Neural cell (in vitro differentiated cells): ENCODE measurements around the gene INF2. TPM values are rescaled to one million over a fixed set of nuclear protein-coding genes. Genes with fewer than 3 reads are reported as not detected.

Experiments used
- H2AFZ ChIP-seq: fragments of 200-600, 300-800 bp; sonication (generic), shearing (Covaris generic); 2 replicates; pipeline ENCODE4 v1.6.0; 2014; ENCODE audit warnings: low read depth, mild to moderate bottlenecking, antibody characterized with exemption, low read length, moderate library complexity
- H3F3A ChIP-seq: fragments of 200-600 bp; shearing (Covaris generic); 2 replicates; pipeline ENCODE4 v1.6.1; 2016; ENCODE audit warnings: mild to moderate bottlenecking, moderate library complexity, mixed read lengths, antibody characterized with exemption, low read length; ENCODE audit not compliant: insufficient read depth, poor library complexity, severe bottlenecking
- H3K27ac ChIP-seq: fragments of 200-600, 300-800 bp; sonication (generic), shearing (Covaris generic); 2 replicates; pipeline ENCODE4 v1.5.1; 2014; ENCODE audit warnings: mild to moderate bottlenecking, low read length, moderate library complexity
- H3K27me3 ChIP-seq: fragments of 300-800, 200-600 bp; sonication (generic), shearing (Covaris generic); 2 replicates; pipeline ENCODE4 v1.6.0; 2014; ENCODE audit warnings: mild to moderate bottlenecking, low read depth, low read length, moderate library complexity; ENCODE audit not compliant: insufficient read depth
- H3K36me3 ChIP-seq: fragments of 300-800, 200-600 bp; sonication (generic), shearing (Covaris generic); 2 replicates; pipeline ENCODE4 v1.5.1; 2014; ENCODE audit warnings: mild to moderate bottlenecking, antibody characterized with exemption, low read length, moderate library complexity; ENCODE audit not compliant: insufficient read depth
- H3K4me2 ChIP-seq: fragments of 300-800, 200-600 bp; sonication (generic), shearing (Covaris generic); 2 replicates; pipeline ENCODE4 v1.6.0; 2014; ENCODE audit warnings: mild to moderate bottlenecking, low read length
- H3K4me3 ChIP-seq: fragments of 300-800, 200-600 bp; sonication (generic), shearing (Covaris generic); 2 replicates; pipeline ENCODE4 v1.5.1; 2014; ENCODE audit warnings: mild to moderate bottlenecking, low read length, moderate library complexity
- H3K79me2 ChIP-seq: fragments of 200-600 bp; shearing (Covaris generic); replicated peaks from 2 replicates; pipeline ENCODE4 v1.6.0; 2014; ENCODE audit warnings: mild to moderate bottlenecking, low read length, moderate library complexity; ENCODE audit not compliant: insufficient read depth
- H3K9ac ChIP-seq: fragments of 300-800, 200-600 bp; sonication (generic), shearing (Covaris generic); 2 replicates; pipeline ENCODE4 v1.6.1; 2016; ENCODE audit warnings: mild to moderate bottlenecking, low read length, mixed read lengths
- H3K9me2 ChIP-seq: fragments of 200-600 bp; shearing (Covaris generic); 2 replicates; pipeline ENCODE4 v1.6.1; 2016; ENCODE audit warnings: mild to moderate bottlenecking, low read length, mixed read lengths; ENCODE audit not compliant: insufficient read depth
- H3K9me3 ChIP-seq: fragments of 200-600, 300-800 bp; sonication (generic), shearing (Covaris generic); 2 replicates; pipeline ENCODE4 v1.6.1; 2016; ENCODE audit warnings: mild to moderate bottlenecking, mixed run types, low read length, moderate library complexity, mixed read lengths
- H4K20me1 ChIP-seq: fragments of 200-600 bp; shearing (Covaris generic); 2 replicates; pipeline ENCODE4 v1.6.1; 2016; ENCODE audit warnings: mild to moderate bottlenecking, mixed run types; ENCODE audit not compliant: insufficient read depth
- EP300 ChIP-seq: fragments of 450-650 bp; conservative IDR thresholded peaks from 2 replicates; pipeline ENCODE4 v1.6.1; 2014; ENCODE audit warnings: antibody characterized with exemption, mild to moderate bottlenecking, moderate library complexity; ENCODE audit not compliant: poor library complexity, severe bottlenecking
- EZH2 ChIP-seq: fragments of 200-600, 300-800 bp; shearing (Covaris generic), sonication (generic); IDR thresholded peaks from 2 replicates; pipeline ENCODE4 v1.6.1; 2014; ENCODE audit warnings: antibody characterized with exemption, low read length, borderline replicate concordance, mild to moderate bottlenecking; ENCODE audit not compliant: insufficient read depth, poor library complexity, severe bottlenecking
- MXI1 ChIP-seq: fragments of 450-650 bp; conservative IDR thresholded peaks from 2 replicates; pipeline ENCODE4 v1.6.1; 2014; ENCODE audit warnings: antibody characterized with exemption, mild to moderate bottlenecking; ENCODE audit not compliant: poor library complexity, severe bottlenecking
- POLR2AphosphoS5 ChIP-seq: IDR thresholded peaks from 2 replicates; pipeline ENCODE4 v1.6.1; 2012
- RAD21 ChIP-seq: fragments of 450-650 bp; conservative IDR thresholded peaks from 2 replicates; pipeline ENCODE4 v1.6.1; 2014; ENCODE audit warnings: antibody characterized with exemption, mild to moderate bottlenecking, moderate library complexity
- REST ChIP-seq: IDR thresholded peaks from 2 replicates; pipeline ENCODE4 v1.6.1; 2012; ENCODE audit warnings: borderline replicate concordance
- SMC3 ChIP-seq: fragments of 450-650 bp; conservative IDR thresholded peaks from 2 replicates; pipeline ENCODE4 v1.6.1; 2014; ENCODE audit warnings: antibody characterized with exemption, mild to moderate bottlenecking, moderate library complexity; ENCODE audit not compliant: poor library complexity
- TAF1 ChIP-seq: IDR thresholded peaks from 2 replicates; pipeline ENCODE4 v1.6.1; 2012; ENCODE audit warnings: low read depth
- polyA plus RNA-seq: library from polyadenylated mRNA; depleted of rRNA; stranded (reverse); fragments of >200 nt; gene quantifications from 2 replicates; pipeline ENCODE4 v1.2.3, GENCODE V29; 2014
- TF ChIP-seq, protein P1 (sequence below): fragments of 450-650 bp; IDR thresholded peaks from 2 replicates; pipeline ENCODE4 v1.5.1; 2014; ENCODE audit warnings: antibody characterized with exemption, mild to moderate bottlenecking, moderate library complexity; ENCODE audit not compliant: poor library complexity, severe bottlenecking

INF2 gene
- polyA plus RNA-seq, 1 donor from 2014 or later, result 0.02 TPM

- Histone ChIP-seq H3K79me2 (no peaks in the 10 kb centered on the region), H3F3A (no peaks in the 10 kb centered on the region), H4K20me1 (no peaks in the 10 kb centered on the region), H3K9ac (no peak overlapping the region), H3K27ac (no peak overlapping the region), H3K4me3 (no peak overlapping the region), H3K27me3 (no peaks in the 10 kb centered on the region), H3K4me2 (no peak overlapping the region), H3K9me3 (peaks cover 3% of the 10 kb centered on the region), H3K9me2 (no peaks in the 10 kb centered on the region), H3K36me3 (no peaks in the 10 kb centered on the region), H2AFZ (no peak overlapping the region)
- TF ChIP-seq REST (no peak), TAF1 (no peak)
Observed at GRCh38 chr14:104703269-104703668, 13.9 kb downstream of the INF2 start.

GRCh38 chr14:104704252-104704651 is 14.8 kb downstream of the INF2 start:
- Histone ChIP-seq H3K36me3 (no peaks in the 10 kb centered on the region), H2AFZ (no peak overlapping the region), H4K20me1 (no peaks in the 10 kb centered on the region), H3K79me2 (no peaks in the 10 kb centered on the region), H3K27me3 (no peaks in the 10 kb centered on the region), H3K9ac (no peak overlapping the region), H3F3A (no peaks in the 10 kb centered on the region), H3K9me3 (peaks cover 3% of the 10 kb centered on the region), H3K4me3 (no peak overlapping the region), H3K4me2 (no peak overlapping the region), H3K9me2 (no peaks in the 10 kb centered on the region), H3K27ac (no peak overlapping the region)
- TF ChIP-seq TAF1, result no peak
- TF ChIP-seq SMC3, result no peak
- no peak for TF ChIP-seq POLR2AphosphoS5
- TF ChIP-seq, protein P1, sequence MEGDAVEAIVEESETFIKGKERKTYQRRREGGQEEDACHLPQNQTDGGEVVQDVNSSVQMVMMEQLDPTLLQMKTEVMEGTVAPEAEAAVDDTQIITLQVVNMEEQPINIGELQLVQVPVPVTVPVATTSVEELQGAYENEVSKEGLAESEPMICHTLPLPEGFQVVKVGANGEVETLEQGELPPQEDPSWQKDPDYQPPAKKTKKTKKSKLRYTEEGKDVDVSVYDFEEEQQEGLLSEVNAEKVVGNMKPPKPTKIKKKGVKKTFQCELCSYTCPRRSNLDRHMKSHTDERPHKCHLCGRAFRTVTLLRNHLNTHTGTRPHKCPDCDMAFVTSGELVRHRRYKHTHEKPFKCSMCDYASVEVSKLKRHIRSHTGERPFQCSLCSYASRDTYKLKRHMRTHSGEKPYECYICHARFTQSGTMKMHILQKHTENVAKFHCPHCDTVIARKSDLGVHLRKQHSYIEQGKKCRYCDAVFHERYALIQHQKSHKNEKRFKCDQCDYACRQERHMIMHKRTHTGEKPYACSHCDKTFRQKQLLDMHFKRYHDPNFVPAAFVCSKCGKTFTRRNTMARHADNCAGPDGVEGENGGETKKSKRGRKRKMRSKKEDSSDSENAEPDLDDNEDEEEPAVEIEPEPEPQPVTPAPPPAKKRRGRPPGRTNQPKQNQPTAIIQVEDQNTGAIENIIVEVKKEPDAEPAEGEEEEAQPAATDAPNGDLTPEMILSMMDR, result no peak
- TF ChIP-seq MXI1, result no peak
- TF ChIP-seq RAD21, result no peak
- no peak for TF ChIP-seq REST
- TF ChIP-seq EZH2, result no peak
- no peak for TF ChIP-seq EP300
